ENCODE measurements around the gene RTL10.

DNA sequence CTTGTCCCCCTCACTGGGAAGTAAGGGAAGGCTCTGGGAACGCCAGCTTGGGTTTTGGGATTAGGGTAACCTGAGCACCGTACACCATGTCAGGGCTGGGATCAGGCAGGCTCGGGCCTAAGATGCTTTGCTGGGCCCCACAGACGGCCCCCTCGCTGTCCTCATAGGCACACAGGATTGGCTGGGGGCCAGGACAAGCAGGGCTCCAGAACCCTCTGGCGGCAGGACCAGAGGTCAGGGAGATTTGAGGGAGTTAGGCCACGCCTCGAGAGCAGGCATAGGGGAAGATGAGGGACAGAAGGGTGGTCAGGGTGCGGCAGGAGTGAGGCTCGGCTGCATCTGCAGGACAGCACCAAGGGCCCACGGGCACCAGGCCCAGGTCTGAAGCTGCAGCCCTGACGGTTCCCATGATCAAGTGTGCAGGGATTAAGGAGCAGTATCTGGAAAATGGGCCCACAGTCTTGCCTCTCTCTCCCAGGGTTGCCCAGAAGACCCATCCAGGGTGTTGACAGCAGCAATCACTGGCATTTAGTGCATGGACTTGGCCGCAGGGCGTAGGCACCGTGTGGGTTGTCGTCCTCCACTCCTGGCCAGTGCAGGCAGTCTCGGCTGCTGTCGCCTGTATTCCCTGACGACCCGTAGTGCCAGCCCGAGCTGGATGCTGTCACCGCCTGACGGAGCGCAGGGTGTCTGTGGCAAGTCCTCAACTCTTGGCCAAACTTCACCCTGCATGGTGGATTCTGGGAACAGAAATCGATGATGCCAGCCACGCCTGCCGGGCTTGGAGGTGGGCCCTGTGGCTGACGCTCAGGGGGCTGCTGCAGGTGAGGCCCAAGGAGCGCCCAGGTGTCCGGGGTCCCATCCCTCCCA is 15.7 kb upstream of the RTL10 start:
- TF ChIP-seq, protein P1, sequence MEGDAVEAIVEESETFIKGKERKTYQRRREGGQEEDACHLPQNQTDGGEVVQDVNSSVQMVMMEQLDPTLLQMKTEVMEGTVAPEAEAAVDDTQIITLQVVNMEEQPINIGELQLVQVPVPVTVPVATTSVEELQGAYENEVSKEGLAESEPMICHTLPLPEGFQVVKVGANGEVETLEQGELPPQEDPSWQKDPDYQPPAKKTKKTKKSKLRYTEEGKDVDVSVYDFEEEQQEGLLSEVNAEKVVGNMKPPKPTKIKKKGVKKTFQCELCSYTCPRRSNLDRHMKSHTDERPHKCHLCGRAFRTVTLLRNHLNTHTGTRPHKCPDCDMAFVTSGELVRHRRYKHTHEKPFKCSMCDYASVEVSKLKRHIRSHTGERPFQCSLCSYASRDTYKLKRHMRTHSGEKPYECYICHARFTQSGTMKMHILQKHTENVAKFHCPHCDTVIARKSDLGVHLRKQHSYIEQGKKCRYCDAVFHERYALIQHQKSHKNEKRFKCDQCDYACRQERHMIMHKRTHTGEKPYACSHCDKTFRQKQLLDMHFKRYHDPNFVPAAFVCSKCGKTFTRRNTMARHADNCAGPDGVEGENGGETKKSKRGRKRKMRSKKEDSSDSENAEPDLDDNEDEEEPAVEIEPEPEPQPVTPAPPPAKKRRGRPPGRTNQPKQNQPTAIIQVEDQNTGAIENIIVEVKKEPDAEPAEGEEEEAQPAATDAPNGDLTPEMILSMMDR (IDR thresholded peaks at IDR 0.05), result no peak
- TF ChIP-seq, protein P2, sequence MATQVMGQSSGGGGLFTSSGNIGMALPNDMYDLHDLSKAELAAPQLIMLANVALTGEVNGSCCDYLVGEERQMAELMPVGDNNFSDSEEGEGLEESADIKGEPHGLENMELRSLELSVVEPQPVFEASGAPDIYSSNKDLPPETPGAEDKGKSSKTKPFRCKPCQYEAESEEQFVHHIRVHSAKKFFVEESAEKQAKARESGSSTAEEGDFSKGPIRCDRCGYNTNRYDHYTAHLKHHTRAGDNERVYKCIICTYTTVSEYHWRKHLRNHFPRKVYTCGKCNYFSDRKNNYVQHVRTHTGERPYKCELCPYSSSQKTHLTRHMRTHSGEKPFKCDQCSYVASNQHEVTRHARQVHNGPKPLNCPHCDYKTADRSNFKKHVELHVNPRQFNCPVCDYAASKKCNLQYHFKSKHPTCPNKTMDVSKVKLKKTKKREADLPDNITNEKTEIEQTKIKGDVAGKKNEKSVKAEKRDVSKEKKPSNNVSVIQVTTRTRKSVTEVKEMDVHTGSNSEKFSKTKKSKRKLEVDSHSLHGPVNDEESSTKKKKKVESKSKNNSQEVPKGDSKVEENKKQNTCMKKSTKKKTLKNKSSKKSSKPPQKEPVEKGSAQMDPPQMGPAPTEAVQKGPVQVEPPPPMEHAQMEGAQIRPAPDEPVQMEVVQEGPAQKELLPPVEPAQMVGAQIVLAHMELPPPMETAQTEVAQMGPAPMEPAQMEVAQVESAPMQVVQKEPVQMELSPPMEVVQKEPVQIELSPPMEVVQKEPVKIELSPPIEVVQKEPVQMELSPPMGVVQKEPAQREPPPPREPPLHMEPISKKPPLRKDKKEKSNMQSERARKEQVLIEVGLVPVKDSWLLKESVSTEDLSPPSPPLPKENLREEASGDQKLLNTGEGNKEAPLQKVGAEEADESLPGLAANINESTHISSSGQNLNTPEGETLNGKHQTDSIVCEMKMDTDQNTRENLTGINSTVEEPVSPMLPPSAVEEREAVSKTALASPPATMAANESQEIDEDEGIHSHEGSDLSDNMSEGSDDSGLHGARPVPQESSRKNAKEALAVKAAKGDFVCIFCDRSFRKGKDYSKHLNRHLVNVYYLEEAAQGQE (IDR thresholded peaks at IDR 0.05), result no peak
- TF ChIP-seq, protein P3, sequence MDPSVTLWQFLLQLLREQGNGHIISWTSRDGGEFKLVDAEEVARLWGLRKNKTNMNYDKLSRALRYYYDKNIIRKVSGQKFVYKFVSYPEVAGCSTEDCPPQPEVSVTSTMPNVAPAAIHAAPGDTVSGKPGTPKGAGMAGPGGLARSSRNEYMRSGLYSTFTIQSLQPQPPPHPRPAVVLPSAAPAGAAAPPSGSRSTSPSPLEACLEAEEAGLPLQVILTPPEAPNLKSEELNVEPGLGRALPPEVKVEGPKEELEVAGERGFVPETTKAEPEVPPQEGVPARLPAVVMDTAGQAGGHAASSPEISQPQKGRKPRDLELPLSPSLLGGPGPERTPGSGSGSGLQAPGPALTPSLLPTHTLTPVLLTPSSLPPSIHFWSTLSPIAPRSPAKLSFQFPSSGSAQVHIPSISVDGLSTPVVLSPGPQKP (IDR thresholded peaks at IDR 0.05; ENCODE audit: low read depth, low read length), result no peak
- TF ChIP-seq ZNF302 (CRISPR knock-in tag; IDR thresholded peaks at IDR 0.05), result no peak
